WTC11 (cell line): ENCODE measurements around the gene GALNT2.

Experiments used
- CBFB ChIP-seq: sonication (generic); formaldehyde crosslinking; IDR thresholded peaks from 2 replicates; pipeline ENCODE4 v1.8.1; 2022; ENCODE audit warnings: mild to moderate bottlenecking, low read depth, missing genetic modification reagents
- TCF7 ChIP-seq: sonication (generic); formaldehyde crosslinking; IDR thresholded peaks from 2 replicates; pipeline ENCODE4 v1.8.0; 2022; ENCODE audit warnings: mild to moderate bottlenecking, low read depth, missing genetic modification reagents, moderate library complexity
- TF ChIP-seq, protein P1 (sequence below): fragments of 200-600 bp; IDR thresholded peaks from 2 replicates; pipeline ENCODE4 v1.8.0; 2022; ENCODE audit warnings: antibody characterized with exemption

DNA sequence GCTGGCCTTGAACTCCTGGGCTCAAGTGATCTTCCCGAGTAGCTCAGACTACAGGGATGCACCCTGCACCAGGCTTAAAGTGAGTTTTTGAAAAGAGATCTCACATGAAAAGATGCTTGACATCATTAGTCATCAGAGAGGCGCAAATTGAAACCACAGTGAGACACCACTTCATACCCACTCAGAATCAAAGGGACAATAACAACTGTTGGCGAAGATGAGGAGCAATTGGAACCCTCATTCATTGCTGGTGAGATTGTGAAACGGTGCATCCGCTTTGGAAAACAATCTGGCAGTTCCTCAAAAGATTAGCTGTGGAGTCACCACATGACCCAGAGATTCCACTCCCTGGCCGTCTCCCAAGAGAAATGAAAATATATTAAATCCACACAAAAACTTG, 236.8 kb downstream of the GALNT2 start:
- TF ChIP-seq TCF7 (no peak), CBFB (CRISPR knock-in tag) (no peak)
- TF ChIP-seq, protein P1, sequence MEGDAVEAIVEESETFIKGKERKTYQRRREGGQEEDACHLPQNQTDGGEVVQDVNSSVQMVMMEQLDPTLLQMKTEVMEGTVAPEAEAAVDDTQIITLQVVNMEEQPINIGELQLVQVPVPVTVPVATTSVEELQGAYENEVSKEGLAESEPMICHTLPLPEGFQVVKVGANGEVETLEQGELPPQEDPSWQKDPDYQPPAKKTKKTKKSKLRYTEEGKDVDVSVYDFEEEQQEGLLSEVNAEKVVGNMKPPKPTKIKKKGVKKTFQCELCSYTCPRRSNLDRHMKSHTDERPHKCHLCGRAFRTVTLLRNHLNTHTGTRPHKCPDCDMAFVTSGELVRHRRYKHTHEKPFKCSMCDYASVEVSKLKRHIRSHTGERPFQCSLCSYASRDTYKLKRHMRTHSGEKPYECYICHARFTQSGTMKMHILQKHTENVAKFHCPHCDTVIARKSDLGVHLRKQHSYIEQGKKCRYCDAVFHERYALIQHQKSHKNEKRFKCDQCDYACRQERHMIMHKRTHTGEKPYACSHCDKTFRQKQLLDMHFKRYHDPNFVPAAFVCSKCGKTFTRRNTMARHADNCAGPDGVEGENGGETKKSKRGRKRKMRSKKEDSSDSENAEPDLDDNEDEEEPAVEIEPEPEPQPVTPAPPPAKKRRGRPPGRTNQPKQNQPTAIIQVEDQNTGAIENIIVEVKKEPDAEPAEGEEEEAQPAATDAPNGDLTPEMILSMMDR = no peak
